Measurements from ENCODE around the gene SLC6A7. TPM values are rescaled to one million over a fixed set of nuclear protein-coding genes. Genes with fewer than 3 reads are reported as not detected.

SLC6A7 gene
- total RNA-seq, 4 donors from 2014 or later = 0.07 TPM; not detected in 3

- H3K27me3 ChIP-seq = no peaks in the 10 kb centered on the region
- TF ChIP-seq POLR2A (IDR thresholded peaks at IDR 0.05) = no peak
- TF ChIP-seq, protein P1, sequence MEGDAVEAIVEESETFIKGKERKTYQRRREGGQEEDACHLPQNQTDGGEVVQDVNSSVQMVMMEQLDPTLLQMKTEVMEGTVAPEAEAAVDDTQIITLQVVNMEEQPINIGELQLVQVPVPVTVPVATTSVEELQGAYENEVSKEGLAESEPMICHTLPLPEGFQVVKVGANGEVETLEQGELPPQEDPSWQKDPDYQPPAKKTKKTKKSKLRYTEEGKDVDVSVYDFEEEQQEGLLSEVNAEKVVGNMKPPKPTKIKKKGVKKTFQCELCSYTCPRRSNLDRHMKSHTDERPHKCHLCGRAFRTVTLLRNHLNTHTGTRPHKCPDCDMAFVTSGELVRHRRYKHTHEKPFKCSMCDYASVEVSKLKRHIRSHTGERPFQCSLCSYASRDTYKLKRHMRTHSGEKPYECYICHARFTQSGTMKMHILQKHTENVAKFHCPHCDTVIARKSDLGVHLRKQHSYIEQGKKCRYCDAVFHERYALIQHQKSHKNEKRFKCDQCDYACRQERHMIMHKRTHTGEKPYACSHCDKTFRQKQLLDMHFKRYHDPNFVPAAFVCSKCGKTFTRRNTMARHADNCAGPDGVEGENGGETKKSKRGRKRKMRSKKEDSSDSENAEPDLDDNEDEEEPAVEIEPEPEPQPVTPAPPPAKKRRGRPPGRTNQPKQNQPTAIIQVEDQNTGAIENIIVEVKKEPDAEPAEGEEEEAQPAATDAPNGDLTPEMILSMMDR (IDR thresholded peaks at IDR 0.05 in 4 of 5, conservative IDR thresholded peaks at IDR 0.05 in 1 of 5) = no peak
- H3K4me3 ChIP-seq = no peak overlapping the region
- H3K27ac ChIP-seq = no peak overlapping the region
- ATAC-seq (no peak), DNase-seq (no peak)
- intact Hi-C loops (cut with DNase I; ENCODE audit: low total_unique reads) = no loop called here
- in situ Hi-C loops (cut with MboI; ENCODE audit: low sequenced_read_pairs in 4 of 4) = no loop called here
- no peaks in the 10 kb centered on the region for H3K9me3 ChIP-seq
- H3K4me1 ChIP-seq = no peaks in the 10 kb centered on the region
- no peaks in the 10 kb centered on the region for H3K36me3 ChIP-seq
Measured at GRCh38 chr5:150173161-150173560, 16.7 kb upstream of the SLC6A7 start.

- in situ Hi-C loops (cut with MboI; ENCODE audit: low sequenced_read_pairs in 4 of 4) = no loop called here
- Histone ChIP-seq H3K4me1 (no peaks in the 10 kb centered on the region), H3K27me3 (no peaks in the 10 kb centered on the region), H3K9me3 (no peaks in the 10 kb centered on the region), H3K36me3 (no peaks in the 10 kb centered on the region), H3K4me3 (no peak overlapping the region), H3K27ac (no peak overlapping the region)
- TF ChIP-seq, protein P1 (IDR thresholded peaks at IDR 0.05 in 4 of 5, conservative IDR thresholded peaks at IDR 0.05 in 1 of 5) = no peak
- TF ChIP-seq POLR2A (IDR thresholded peaks at IDR 0.05) = no peak
- ATAC-seq (no peak), DNase-seq (no peak)
- intact Hi-C loops (cut with DNase I; ENCODE audit: low total_unique reads) = no loop called here
Measured at GRCh38 chr5:150174285-150174684, 15.6 kb upstream of the SLC6A7 start.

- ATAC-seq = no peak
- H3K27me3 ChIP-seq = no peaks in the 10 kb centered on the region
- H3K4me1 ChIP-seq = peaks cover 7% of the 10 kb centered on the region in 2 donors
- in situ Hi-C loops (cut with MboI; ENCODE audit: low sequenced_read_pairs in 4 of 4) = no loop called here
- H3K4me3 ChIP-seq = no peak overlapping the region
- TF ChIP-seq POLR2A (IDR thresholded peaks at IDR 0.05) = no peak
- TF ChIP-seq, protein P1 (IDR thresholded peaks at IDR 0.05 in 4 of 5, conservative IDR thresholded peaks at IDR 0.05 in 1 of 5) = no peak
- DNase-seq = no peak
- H3K9me3 ChIP-seq = no peaks in the 10 kb centered on the region
- no peak overlapping the region for H3K27ac ChIP-seq
- intact Hi-C loops (cut with DNase I; ENCODE audit: low total_unique reads) = no loop called here
- H3K36me3 ChIP-seq = no peaks in the 10 kb centered on the region
Measured at GRCh38 chr5:150175076-150175475, 14.8 kb upstream of the SLC6A7 start.

DNA sequence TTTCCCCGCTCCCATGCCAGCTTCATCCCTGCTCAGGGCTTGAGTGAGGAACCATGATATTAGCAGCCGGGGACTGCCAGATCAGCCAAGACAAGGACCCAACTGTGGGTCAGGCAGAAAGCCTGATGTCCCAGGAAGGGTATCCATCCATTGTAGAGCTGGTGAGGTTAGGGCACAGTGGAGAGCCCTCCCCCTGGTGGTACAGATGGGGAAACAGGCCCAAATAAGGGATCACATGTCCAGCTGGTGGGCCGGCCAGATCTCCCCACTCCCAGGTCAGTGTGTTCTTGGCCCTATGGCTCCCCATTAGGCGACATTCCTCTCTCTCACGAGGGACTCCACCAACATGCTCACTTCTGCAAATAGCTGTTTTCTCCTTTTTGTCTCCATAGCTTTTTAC, 14.3 kb upstream of the SLC6A7 start:
- intact Hi-C loops (cut with DNase I; ENCODE audit: low total_unique reads) (no loop called here), in situ Hi-C loops (cut with MboI; ENCODE audit: low sequenced_read_pairs in 4 of 4) (no loop called here)
- H3K4me1 ChIP-seq = peaks cover 11 to 12% of the 10 kb centered on the region in 2 donors
- H3K4me3 ChIP-seq = no peak overlapping the region
- ATAC-seq (no peak), DNase-seq (no peak)
- TF ChIP-seq, protein P1 (IDR thresholded peaks at IDR 0.05 in 4 of 5, conservative IDR thresholded peaks at IDR 0.05 in 1 of 5) = no peak
- TF ChIP-seq POLR2A (IDR thresholded peaks at IDR 0.05) = no peak
- H3K27me3 ChIP-seq = no peaks in the 10 kb centered on the region
- H3K36me3 ChIP-seq = no peaks in the 10 kb centered on the region
- H3K9me3 ChIP-seq = no peaks in the 10 kb centered on the region
- H3K27ac ChIP-seq = no peak overlapping the region

Measured in gastrocnemius medialis (tissue), 4 donors.